Sigmoid colon (tissue), 4 donors: Measurements from ENCODE around the gene ZNF275.

ENCODE experiments used
- CTCF ChIP-seq, 4 experiments: fragments of 450-650 bp in 3 of 4; fragments of 200-600 bp in 1 of 4; IDR thresholded peaks; one replicate each; pipeline ENCODE4 v1.5.1; 2016 to 2019; ENCODE audit warnings: antibody characterized with exemption in 4 of 4, mild to moderate bottlenecking in 3 of 4, moderate library complexity in 2 of 4
- EP300 ChIP-seq, 4 donors: sonication (generic); formaldehyde crosslinking; IDR thresholded peaks; one replicate each; pipeline ENCODE4 v1.6.1; 2017; ENCODE audit warnings: antibody characterized with exemption in 4 of 4
- POLR2A ChIP-seq, 2 donors: fragments of 450-650 bp; IDR thresholded peaks; one replicate each; pipeline ENCODE4 v1.6.1; 2016; ENCODE audit warnings: antibody characterized with exemption in 2 of 2, mild to moderate bottlenecking in 2 of 2, moderate library complexity in 2 of 2

GRCh38 chrX:153299855-153300254 lies 34.1 kb upstream of the ZNF275 start:
- no peak for TF ChIP-seq CTCF (IDR thresholded peaks at IDR 0.05)
- no peak for TF ChIP-seq EP300 (IDR thresholded peaks at IDR 0.05)
- no peak for TF ChIP-seq POLR2A (IDR thresholded peaks at IDR 0.05)
